Endothelial cell of umbilical vein (primary cell): ENCODE data around the gene STARD9. TPM values are rescaled to one million over a fixed set of nuclear protein-coding genes. Genes with fewer than 3 reads are reported as not detected.

Source experiments
- BruUV-seq: library from RNA; stranded (reverse); fragments of 400-500 nt; replicated peaks from 2 replicates; lab custom pipeline; 2021; lab: Mats Ljungman, UMichigan
- CTCF ChIA-PET: fragments of 300-600, 350-600 bp; sonication (Branson Sonifier 250); formaldehyde crosslinking; loops from one replicate; lab custom pipeline; 2021; ENCODE audit warnings: antibody characterized with exemption, inconsistent platforms; lab: Charles Lee
- POLR2A ChIA-PET: fragments of 300-600, 350-600 bp; sonication (Branson Sonifier 250); formaldehyde crosslinking; loops from one replicate; lab custom pipeline; 2021; ENCODE audit warnings: antibody characterized with exemption, inconsistent platforms; lab: Charles Lee
- DNase-seq: peaks from one replicate; pipeline ENCODE4 v3.0.0-alpha.2; 2011; ENCODE audit warnings: low read depth, low spot score
- FAIRE-seq: peaks from 2 replicates; lab custom pipeline; 2011; peaks lifted over from hg19 to GRCh38; lab: Jason Lieb, UNC
- H2AFZ ChIP-seq: 2 replicates; pipeline ENCODE4 v1.6.0; 2012; ENCODE audit warnings: low read depth, low read length, control low read depth, inconsistent platforms
- H3K27ac ChIP-seq: 2 replicates; pipeline ENCODE4 v1.5.1; 2011; ENCODE audit warnings: low read depth, mild to moderate bottlenecking, control low read depth, low read length, moderate library complexity; ENCODE audit not compliant: insufficient read depth
- H3K27me3 ChIP-seq, 2 experiments: 2 replicates each; pipeline versions ENCODE4 v1.6.0 to v1.6.1; 2011; ENCODE audit warnings: low read length in 2 of 2, mixed read lengths in 1 of 2; ENCODE audit not compliant: control insufficient read depth in 2 of 2, insufficient read depth in 2 of 2
- H3K36me3 ChIP-seq, 2 experiments: 2 replicates in 1 of 2; 3 replicates in 1 of 2; pipeline ENCODE4 v1.5.1; 2011; ENCODE audit warnings: low read length in 2 of 2, mild to moderate bottlenecking in 1 of 2, moderate library complexity in 1 of 2; ENCODE audit not compliant: control insufficient read depth in 2 of 2, insufficient read depth in 2 of 2; ENCODE audit errors: extremely low read depth in 1 of 2
- H3K4me1 ChIP-seq: 3 replicates; pipeline ENCODE4 v1.5.1; 2011; ENCODE audit warnings: mild to moderate bottlenecking, low read length; ENCODE audit not compliant: control insufficient read depth, insufficient read depth; ENCODE audit errors: extremely low read depth
- H3K4me2 ChIP-seq: 2 replicates; pipeline ENCODE4 v1.6.1; 2011; ENCODE audit warnings: low read length, control low read depth, mixed read lengths; ENCODE audit not compliant: insufficient read depth
- H3K4me3 ChIP-seq, 3 experiments: fragments of 200-600 bp in 1 of 3; sonication (generic), shearing (Covaris generic) in 1 of 3; replicated peaks in 1 of 3; 2 replicates each; pipeline ENCODE4 v1.5.1; 2011 to 2016; ENCODE audit warnings: control low read depth in 3 of 3, low read length in 3 of 3, mild to moderate bottlenecking in 2 of 3, inconsistent platforms in 1 of 3, low read depth in 1 of 3, moderate library complexity in 1 of 3; ENCODE audit not compliant: insufficient read depth in 1 of 3
- H3K79me2 ChIP-seq: 2 replicates; pipeline ENCODE4 v1.6.0; 2012; ENCODE audit warnings: low read length, inconsistent platforms; ENCODE audit not compliant: control insufficient read depth, insufficient read depth
- H3K9ac ChIP-seq: replicated peaks from 2 replicates; pipeline ENCODE3; 2011; ENCODE audit warnings: low read length, control low read depth; ENCODE audit not compliant: insufficient read depth; ENCODE audit errors: extremely low read depth
- H3K9me1 ChIP-seq: replicated peaks from 3 replicates; pipeline ENCODE4 v1.6.0; 2011; ENCODE audit warnings: mild to moderate bottlenecking, low read length; ENCODE audit not compliant: control insufficient read depth, insufficient read depth; ENCODE audit errors: extremely low read depth
- H3K9me3 ChIP-seq: replicated peaks from 2 replicates; pipeline ENCODE4 v1.5.1; 2012; ENCODE audit warnings: low read length, inconsistent platforms; ENCODE audit not compliant: control insufficient read depth, insufficient read depth
- H4K20me1 ChIP-seq: replicated peaks from 2 replicates; pipeline ENCODE3; 2011; ENCODE audit warnings: mild to moderate bottlenecking, low read length; ENCODE audit not compliant: control insufficient read depth, insufficient read depth; ENCODE audit errors: extremely low read depth
- EZH2 ChIP-seq: IDR thresholded peaks from 2 replicates; pipeline ENCODE4 v1.6.1; 2012; ENCODE audit warnings: borderline replicate concordance, low read depth, mild to moderate bottlenecking, moderate library complexity, low read length, inconsistent platforms; ENCODE audit not compliant: severe bottlenecking
- FOS ChIP-seq: IDR thresholded peaks from 2 replicates; pipeline ENCODE4 v1.6.1; 2011; ENCODE audit warnings: mild to moderate bottlenecking, low read length, moderate library complexity, borderline replicate concordance; ENCODE audit not compliant: insufficient read depth
- GATA2 ChIP-seq: IDR thresholded peaks from 2 replicates; pipeline ENCODE4 v1.7.0; 2011; ENCODE audit warnings: low read depth, mild to moderate bottlenecking, moderate library complexity, mixed read lengths, low read length; ENCODE audit not compliant: insufficient read length, insufficient read depth
- JUN ChIP-seq: IDR thresholded peaks from 2 replicates; pipeline ENCODE4 v1.6.1; 2011; ENCODE audit warnings: borderline replicate concordance, low read depth; ENCODE audit not compliant: insufficient read length, insufficient read depth
- MYC ChIP-seq: IDR thresholded peaks from one replicate; pipeline ENCODE4 v1.6.1; 2011; ENCODE audit warnings: mild to moderate bottlenecking, low read depth, low read length
- POLR2A ChIP-seq: IDR thresholded peaks from 2 replicates; pipeline ENCODE4 v1.6.1; 2012; ENCODE audit warnings: low read depth, mild to moderate bottlenecking, control low read depth, low read length
- POLR2AphosphoS5 ChIP-seq: IDR thresholded peaks from 2 replicates; pipeline ENCODE4 v1.6.1; 2012; ENCODE audit warnings: low read depth, mild to moderate bottlenecking, control low read depth, low read length, moderate library complexity; ENCODE audit not compliant: insufficient read depth
- dilution Hi-C: fragments of 300-500 bp; cut with MboI; formaldehyde crosslinking; loops from one replicate; pipeline ENCODE4 v1.15.0; 2019; ENCODE audit warnings: low sequenced_read_pairs; ENCODE audit not compliant: extremely low pct_ligation_motif_present
- intact Hi-C: fragments of 100-400 bp; cut with micrococcal nuclease; formaldehyde crosslinking; loops from one replicate; pipeline ENCODE4 v1.10.0; 2022
- polyA plus RNA-seq, 4 experiments: library from polyadenylated mRNA; depleted of rRNA in 3 of 4; stranded (reverse) in 3 of 4; unstranded in 1 of 4; fragments of >200 nt; gene quantifications; 2 replicates each; pipeline versions ENCODE4 v1.2.1 to v1.2.3, GENCODE V29; 2011 to 2012; ENCODE audit warnings: missing spikeins in 1 of 4
- total RNA-seq: library from RNA; stranded (reverse); gene quantifications from 2 replicates; pipeline ENCODE4 v1.2.3, GENCODE V29; 2021
- TF ChIP-seq, protein P1 (sequence below): IDR thresholded peaks from 2 replicates; pipeline ENCODE4 v1.6.1; 2011; ENCODE audit not compliant: insufficient read depth, insufficient read length
- TF ChIP-seq, protein P2 (sequence below), 2 donors: IDR thresholded peaks; 1 replicate in 1 of 2; 2 replicates in 1 of 2; pipeline ENCODE4 v1.5.1; 2011; ENCODE audit warnings: low read length in 2 of 2, mild to moderate bottlenecking in 2 of 2, moderate library complexity in 2 of 2, control low read depth in 1 of 2, inconsistent platforms in 1 of 2, low read depth in 1 of 2; ENCODE audit not compliant: insufficient read depth in 1 of 2; ENCODE audit errors: extremely low read depth in 1 of 2

STARD9 gene
- total and polyA plus RNA-seq, 2 donors (not counting 3 experiments of a cell fraction or from before 2014, with no cell fraction given): 4.6 to 17.5 TPM

DNA sequence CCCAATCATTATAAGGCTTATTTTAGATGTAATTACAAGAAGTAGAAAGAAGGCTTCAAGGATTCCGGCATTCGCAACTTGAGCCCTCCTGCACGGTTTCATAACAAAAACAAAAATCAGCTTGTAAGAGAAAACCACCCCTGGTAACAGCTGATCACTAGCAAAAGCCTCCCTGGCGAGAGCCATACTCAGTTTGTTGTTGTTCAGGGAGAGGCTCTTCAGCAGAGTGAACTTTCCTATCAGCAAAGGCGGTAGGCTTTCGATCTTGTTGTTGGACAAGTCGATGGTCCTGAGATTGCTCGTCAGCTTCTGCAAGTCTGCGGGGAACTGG lies 27.5 kb upstream of the STARD9 start:
- dilution Hi-C loops (no loop called here), intact Hi-C loops (loop anchor here (1.0 to 2.0 kb wide), 3 partner anchors 27 to 102 kb away; partner anchors contain the start of genes SNAP23 and STARD9)
- Histone ChIP-seq H3K79me2 (peaks cover 66% of the 10 kb centered on the region), H3K9ac (peak overlapping the region; percentile 80), H3K4me1 (peaks cover 27% of the 10 kb centered on the region), H4K20me1 (peaks cover 2% of the 10 kb centered on the region), H3K36me3 (peaks cover 6 to 13% of the 10 kb centered on the region in 2 experiments), H3K9me3 (no peaks in the 10 kb centered on the region), H3K4me3 (peak overlapping the region; percentile 52 to 96 (median 89)), H3K9me1 (no peaks in the 10 kb centered on the region), H3K27ac (peak overlapping the region; percentile 41), H2AFZ (peak overlapping the region; percentile 98), H3K27me3 (no peaks in the 10 kb centered on the region), H3K4me2 (peak overlapping the region; percentile 95)
- TF ChIP-seq, protein P1, sequence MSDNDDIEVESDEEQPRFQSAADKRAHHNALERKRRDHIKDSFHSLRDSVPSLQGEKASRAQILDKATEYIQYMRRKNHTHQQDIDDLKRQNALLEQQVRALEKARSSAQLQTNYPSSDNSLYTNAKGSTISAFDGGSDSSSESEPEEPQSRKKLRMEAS: no peak
- TF ChIP-seq GATA2 (no peak), POLR2AphosphoS5 (no peak), FOS (no peak), MYC (no peak), JUN (no peak), POLR2A (no peak), EZH2 (no peak)
- TF ChIP-seq, protein P2, sequence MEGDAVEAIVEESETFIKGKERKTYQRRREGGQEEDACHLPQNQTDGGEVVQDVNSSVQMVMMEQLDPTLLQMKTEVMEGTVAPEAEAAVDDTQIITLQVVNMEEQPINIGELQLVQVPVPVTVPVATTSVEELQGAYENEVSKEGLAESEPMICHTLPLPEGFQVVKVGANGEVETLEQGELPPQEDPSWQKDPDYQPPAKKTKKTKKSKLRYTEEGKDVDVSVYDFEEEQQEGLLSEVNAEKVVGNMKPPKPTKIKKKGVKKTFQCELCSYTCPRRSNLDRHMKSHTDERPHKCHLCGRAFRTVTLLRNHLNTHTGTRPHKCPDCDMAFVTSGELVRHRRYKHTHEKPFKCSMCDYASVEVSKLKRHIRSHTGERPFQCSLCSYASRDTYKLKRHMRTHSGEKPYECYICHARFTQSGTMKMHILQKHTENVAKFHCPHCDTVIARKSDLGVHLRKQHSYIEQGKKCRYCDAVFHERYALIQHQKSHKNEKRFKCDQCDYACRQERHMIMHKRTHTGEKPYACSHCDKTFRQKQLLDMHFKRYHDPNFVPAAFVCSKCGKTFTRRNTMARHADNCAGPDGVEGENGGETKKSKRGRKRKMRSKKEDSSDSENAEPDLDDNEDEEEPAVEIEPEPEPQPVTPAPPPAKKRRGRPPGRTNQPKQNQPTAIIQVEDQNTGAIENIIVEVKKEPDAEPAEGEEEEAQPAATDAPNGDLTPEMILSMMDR (IDR thresholded peaks at IDR 0.05; ENCODE audit: extremely low read depth in 1 of 2, insufficient read depth in 1 of 2, low read depth in 1 of 2, low read length in 2 of 2): no peak
- FAIRE-seq (peak; percentile 4), DNase-seq (no peak)
- CTCF ChIA-PET: interaction anchor here (1.6 to 2.3 kb wide), 4 partner anchors 14 to 104 kb away, joined by 5 to 15 read pairs (median 6); partner anchors contain the start of gene SNAP23
- POLR2A ChIA-PET: interaction anchor here (1.0 kb wide), 1 partner anchor 27 kb away, joined by 3 read pairs; the partner anchor contains the start of gene STARD9
- BruUV-seq: TSS peak; percentile 51
